ENCODE measurements around the gene WDR43.

The WDR43 gene

GRCh38 chr2:28956415-28956826 is 62.0 kb downstream of the WDR43 start:
- H3K9me2 ChIP-seq (replicated peaks; ENCODE audit: control insufficient read depth, low read length), result no peaks in the 10 kb centered on the region
- no peaks in the 10 kb centered on the region for H3K9me3 ChIP-seq (ENCODE audit: control insufficient read depth, insufficient read depth, low read length)
- no peaks in the 10 kb centered on the region for H3K79me2 ChIP-seq (ENCODE audit: control insufficient read depth, low read length)
- no peaks in the 10 kb centered on the region for H3K36me3 ChIP-seq (ENCODE audit: control insufficient read depth, low read length)
- H3K27ac ChIP-seq (ENCODE audit: low read depth, low read length), result no peak overlapping the region
- no peak overlapping the region for H3K4me3 ChIP-seq (ENCODE audit: low read length)
- peaks cover 9% of the 10 kb centered on the region for H3F3A ChIP-seq (ENCODE audit: control insufficient read depth, insufficient read depth)
- TF ChIP-seq EZH2phosphoT487 (IDR thresholded peaks at IDR 0.05; ENCODE audit: borderline replicate concordance, low read length) (no peak), CTCF (IDR thresholded peaks at IDR 0.05; ENCODE audit: low read depth, low read length, poor library complexity, severe bottlenecking) (no peak)
- no peak overlapping the region for H3K4me2 ChIP-seq (ENCODE audit: low read length)
- peaks cover 7% of the 10 kb centered on the region; the same call in 1 of the 2 replicates for H3K27me3 ChIP-seq (ENCODE audit: control insufficient read depth, low read length)
- H4K20me1 ChIP-seq (ENCODE audit: control insufficient read depth, insufficient read depth, low read depth, low read length), result no peaks in the 10 kb centered on the region
- H3K4me1 ChIP-seq (ENCODE audit: control insufficient read depth, low read length), result no peaks in the 10 kb centered on the region

- Histone ChIP-seq H3K9me3 (ENCODE audit: control insufficient read depth, insufficient read depth, low read length) (no peaks in the 10 kb centered on the region), H3F3A (ENCODE audit: control insufficient read depth, insufficient read depth) (peaks cover 9% of the 10 kb centered on the region), H3K27ac (ENCODE audit: low read depth, low read length) (no peak overlapping the region), H3K4me2 (ENCODE audit: low read length) (no peak overlapping the region), H3K79me2 (ENCODE audit: control insufficient read depth, low read length) (no peaks in the 10 kb centered on the region), H3K36me3 (ENCODE audit: control insufficient read depth, low read length) (no peaks in the 10 kb centered on the region), H4K20me1 (ENCODE audit: control insufficient read depth, insufficient read depth, low read depth, low read length) (no peaks in the 10 kb centered on the region), H3K27me3 (ENCODE audit: control insufficient read depth, low read length) (peaks cover 7% of the 10 kb centered on the region; the same call in 1 of the 2 replicates), H3K4me1 (ENCODE audit: control insufficient read depth, low read length) (no peaks in the 10 kb centered on the region), H3K9me2 (replicated peaks; ENCODE audit: control insufficient read depth, low read length) (no peaks in the 10 kb centered on the region), H3K4me3 (ENCODE audit: low read length) (no peak overlapping the region)
- TF ChIP-seq CTCF (IDR thresholded peaks at IDR 0.05; ENCODE audit: low read depth, low read length, poor library complexity, severe bottlenecking) (no peak), EZH2phosphoT487 (IDR thresholded peaks at IDR 0.05; ENCODE audit: borderline replicate concordance, low read length) (no peak)
Observed at GRCh38 chr2:28956890-28957289, 62.4 kb downstream of the WDR43 start.

- Histone ChIP-seq H3K79me2 (ENCODE audit: control insufficient read depth, low read length) (no peaks in the 10 kb centered on the region), H3F3A (ENCODE audit: control insufficient read depth, insufficient read depth) (no peaks in the 10 kb centered on the region; the same call in 1 of the 2 replicates), H3K36me3 (ENCODE audit: control insufficient read depth, low read length) (no peaks in the 10 kb centered on the region), H3K4me1 (ENCODE audit: control insufficient read depth, low read length) (no peaks in the 10 kb centered on the region), H3K9me2 (replicated peaks; ENCODE audit: control insufficient read depth, low read length) (no peaks in the 10 kb centered on the region), H3K4me2 (ENCODE audit: low read length) (no peak overlapping the region), H3K27ac (ENCODE audit: low read depth, low read length) (no peak overlapping the region), H3K4me3 (ENCODE audit: low read length) (no peak overlapping the region), H3K27me3 (ENCODE audit: control insufficient read depth, low read length) (peaks cover 7% of the 10 kb centered on the region; the same call in 1 of the 2 replicates), H4K20me1 (ENCODE audit: control insufficient read depth, insufficient read depth, low read depth, low read length) (no peaks in the 10 kb centered on the region), H3K9me3 (ENCODE audit: control insufficient read depth, insufficient read depth, low read length) (no peaks in the 10 kb centered on the region)
- peak; percentile 64 for TF ChIP-seq CTCF (IDR thresholded peaks at IDR 0.05; ENCODE audit: low read depth, low read length, poor library complexity, severe bottlenecking)
- TF ChIP-seq EZH2phosphoT487 (IDR thresholded peaks at IDR 0.05; ENCODE audit: borderline replicate concordance, low read length), result no peak
Observed at GRCh38 chr2:28958689-28959088, 64.2 kb downstream of the WDR43 start.
